DOHH2 (cell line): ENCODE results near the gene LRGUK.

Experiments used
- H3F3A ChIP-seq: fragments of 200-600 bp; sonication (generic), shearing (Covaris generic); 2 replicates; pipeline ENCODE4 v1.6.0; 2016; ENCODE audit warnings: antibody characterized with exemption, mild to moderate bottlenecking; ENCODE audit not compliant: control insufficient read depth, insufficient read depth
- H3K27ac ChIP-seq: fragments of 200-600 bp; sonication (generic); 2 replicates; pipeline ENCODE4 v1.5.1; 2014; ENCODE audit warnings: low read depth, mild to moderate bottlenecking, low read length, moderate library complexity
- H3K27me3 ChIP-seq: fragments of 200-600 bp; sonication (generic); 2 replicates; pipeline ENCODE4 v1.6.1; 2014; ENCODE audit warnings: mild to moderate bottlenecking, low read length, mixed read lengths; ENCODE audit not compliant: control insufficient read depth
- H3K36me3 ChIP-seq: fragments of 200-600 bp; sonication (generic); 2 replicates; pipeline ENCODE4 v1.6.1; 2014; ENCODE audit warnings: mild to moderate bottlenecking, low read length, moderate library complexity, mixed read lengths; ENCODE audit not compliant: control insufficient read depth
- H3K4me1 ChIP-seq: fragments of 200-600 bp; sonication (generic); 2 replicates; pipeline ENCODE4 v1.6.1; 2014; ENCODE audit warnings: mild to moderate bottlenecking, low read length, mixed read lengths; ENCODE audit not compliant: control insufficient read depth
- H3K4me2 ChIP-seq: fragments of 200-600 bp; sonication (generic); 2 replicates; pipeline ENCODE4 v1.6.0; 2014; ENCODE audit warnings: mild to moderate bottlenecking, low read length, moderate library complexity
- H3K4me3 ChIP-seq: fragments of 200-600 bp; sonication (generic); 2 replicates; pipeline ENCODE4 v1.5.1; 2014; ENCODE audit warnings: mild to moderate bottlenecking, low read length, mixed read lengths
- H3K79me2 ChIP-seq: fragments of 200-600 bp; sonication (generic); 2 replicates; pipeline ENCODE4 v1.6.1; 2014; ENCODE audit warnings: mild to moderate bottlenecking, low read length, mixed read lengths; ENCODE audit not compliant: control insufficient read depth
- H3K9me2 ChIP-seq: fragments of 200-600 bp; sonication (generic); replicated peaks from 2 replicates; pipeline ENCODE4 v1.6.1; 2014; ENCODE audit warnings: mild to moderate bottlenecking, low read length, mixed read lengths; ENCODE audit not compliant: control insufficient read depth
- H3K9me3 ChIP-seq: fragments of 200-600 bp; sonication (generic); 2 replicates; pipeline ENCODE4 v1.6.1; 2014; ENCODE audit warnings: antibody characterized with exemption, low read length, mixed read lengths; ENCODE audit not compliant: control insufficient read depth, insufficient read depth
- H4K20me1 ChIP-seq: fragments of 200-600 bp; sonication (generic); 2 replicates; pipeline ENCODE4 v1.6.0; 2014; ENCODE audit warnings: low read depth, mild to moderate bottlenecking, antibody characterized with exemption, low read length, moderate library complexity; ENCODE audit not compliant: control insufficient read depth, insufficient read depth
- EZH2phosphoT487 ChIP-seq: fragments of 200-600 bp; sonication (generic); IDR thresholded peaks from 2 replicates; pipeline ENCODE4 v1.6.1; 2017; ENCODE audit warnings: borderline replicate concordance, mild to moderate bottlenecking, antibody characterized with exemption, low read length, moderate library complexity, mixed read lengths
- TF ChIP-seq, protein P1 (sequence below): fragments of 200-600 bp; sonication (generic); IDR thresholded peaks from one replicate; pipeline ENCODE4 v1.5.1; 2014; ENCODE audit warnings: antibody characterized with exemption, mild to moderate bottlenecking, low read depth, low read length; ENCODE audit not compliant: poor library complexity, severe bottlenecking

The LRGUK gene

DNA sequence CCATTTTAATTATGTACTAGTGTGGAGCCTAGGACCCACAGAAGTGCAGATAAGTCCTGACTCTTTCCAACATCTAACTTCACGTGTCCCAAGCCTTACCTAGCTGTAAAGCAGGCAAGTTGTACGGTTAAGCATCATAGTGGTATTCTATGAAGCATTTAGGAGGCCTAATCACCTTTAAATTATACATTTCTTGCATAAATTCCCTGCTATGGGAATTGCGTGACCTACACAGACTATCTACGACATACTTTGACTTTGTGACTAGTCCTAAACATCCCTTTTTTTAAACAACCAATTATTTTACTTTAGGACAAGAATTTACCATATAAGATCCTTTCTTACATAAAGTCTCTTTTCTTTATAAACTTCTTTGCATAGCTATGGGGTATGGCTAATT lies 37.7 kb upstream of the LRGUK start:
- H4K20me1 ChIP-seq: no peaks in the 10 kb centered on the region
- no peaks in the 10 kb centered on the region for H3K27me3 ChIP-seq
- H3K79me2 ChIP-seq: no peaks in the 10 kb centered on the region
- no peaks in the 10 kb centered on the region for H3K9me2 ChIP-seq
- H3K4me1 ChIP-seq: peaks cover 7% of the 10 kb centered on the region
- H3K4me2 ChIP-seq: no peak overlapping the region
- H3K9me3 ChIP-seq: peaks cover 35% of the 10 kb centered on the region
- no peaks in the 10 kb centered on the region for H3K36me3 ChIP-seq
- no peak for TF ChIP-seq EZH2phosphoT487
- TF ChIP-seq, protein P1, sequence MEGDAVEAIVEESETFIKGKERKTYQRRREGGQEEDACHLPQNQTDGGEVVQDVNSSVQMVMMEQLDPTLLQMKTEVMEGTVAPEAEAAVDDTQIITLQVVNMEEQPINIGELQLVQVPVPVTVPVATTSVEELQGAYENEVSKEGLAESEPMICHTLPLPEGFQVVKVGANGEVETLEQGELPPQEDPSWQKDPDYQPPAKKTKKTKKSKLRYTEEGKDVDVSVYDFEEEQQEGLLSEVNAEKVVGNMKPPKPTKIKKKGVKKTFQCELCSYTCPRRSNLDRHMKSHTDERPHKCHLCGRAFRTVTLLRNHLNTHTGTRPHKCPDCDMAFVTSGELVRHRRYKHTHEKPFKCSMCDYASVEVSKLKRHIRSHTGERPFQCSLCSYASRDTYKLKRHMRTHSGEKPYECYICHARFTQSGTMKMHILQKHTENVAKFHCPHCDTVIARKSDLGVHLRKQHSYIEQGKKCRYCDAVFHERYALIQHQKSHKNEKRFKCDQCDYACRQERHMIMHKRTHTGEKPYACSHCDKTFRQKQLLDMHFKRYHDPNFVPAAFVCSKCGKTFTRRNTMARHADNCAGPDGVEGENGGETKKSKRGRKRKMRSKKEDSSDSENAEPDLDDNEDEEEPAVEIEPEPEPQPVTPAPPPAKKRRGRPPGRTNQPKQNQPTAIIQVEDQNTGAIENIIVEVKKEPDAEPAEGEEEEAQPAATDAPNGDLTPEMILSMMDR: no peak
- no peaks in the 10 kb centered on the region for H3F3A ChIP-seq
- H3K27ac ChIP-seq: no peak overlapping the region
- H3K4me3 ChIP-seq: no peak overlapping the region

DNA sequence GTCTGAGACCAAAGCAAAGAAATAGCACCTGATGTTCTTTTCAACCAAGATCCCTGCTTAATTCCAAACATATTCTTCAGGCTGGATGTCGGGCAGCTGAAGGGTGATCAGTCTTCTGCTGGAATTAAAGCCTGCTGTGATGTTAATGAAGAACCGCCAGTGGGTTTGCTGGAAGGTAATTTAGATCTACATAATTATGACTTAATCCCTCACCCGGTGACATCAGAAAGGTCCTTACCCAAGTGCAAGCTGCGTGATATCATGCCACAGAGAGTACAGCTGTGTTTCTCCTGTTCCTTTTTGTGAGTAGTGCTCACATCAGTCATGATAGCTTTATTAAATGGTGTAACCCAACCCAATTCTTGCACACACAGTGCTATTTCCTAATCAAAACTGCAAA lies 29.1 kb upstream of the LRGUK start:
- TF ChIP-seq EZH2phosphoT487: no peak
- TF ChIP-seq, protein P1: no peak

DNA sequence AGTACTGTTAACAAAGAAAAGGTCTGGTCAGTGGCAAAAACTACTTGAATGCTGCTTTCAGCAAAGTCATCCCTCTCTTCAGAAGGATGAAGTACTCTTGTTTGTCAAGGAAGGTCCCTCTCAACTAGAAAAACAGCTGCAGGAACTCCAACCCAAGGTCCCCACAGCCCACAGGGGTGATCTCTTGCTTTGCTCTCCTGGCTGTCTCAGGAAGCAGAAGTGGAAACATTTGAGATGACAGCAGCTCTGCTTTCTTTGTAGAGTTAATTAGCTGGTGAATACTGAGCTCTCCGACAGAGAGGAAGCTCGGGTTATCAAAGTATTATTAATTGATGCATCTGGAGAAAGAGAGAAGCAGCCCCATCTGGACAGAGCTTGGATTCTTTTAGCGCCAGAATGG lies 25.4 kb upstream of the LRGUK start:
- no peaks in the 10 kb centered on the region for H3K9me3 ChIP-seq
- H3K4me3 ChIP-seq: no peak overlapping the region
- TF ChIP-seq, protein P1: no peak
- no peak for TF ChIP-seq EZH2phosphoT487
- H3K4me1 ChIP-seq: no peaks in the 10 kb centered on the region
- H3K9me2 ChIP-seq: no peaks in the 10 kb centered on the region
- no peaks in the 10 kb centered on the region for H3F3A ChIP-seq
- no peak overlapping the region for H3K27ac ChIP-seq
- H4K20me1 ChIP-seq: no peaks in the 10 kb centered on the region
- H3K79me2 ChIP-seq: no peaks in the 10 kb centered on the region
- no peaks in the 10 kb centered on the region for H3K36me3 ChIP-seq
- H3K4me2 ChIP-seq: no peak overlapping the region
- H3K27me3 ChIP-seq: no peaks in the 10 kb centered on the region

More for the DNA sequence above, 29.1 kb upstream of the LRGUK start:
- Histone ChIP-seq H3K9me3 (no peaks in the 10 kb centered on the region), H3K4me1 (no peaks in the 10 kb centered on the region), H3K4me2 (no peak overlapping the region), H3K27me3 (no peaks in the 10 kb centered on the region), H3K79me2 (no peaks in the 10 kb centered on the region), H4K20me1 (no peaks in the 10 kb centered on the region), H3K27ac (no peak overlapping the region), H3K36me3 (no peaks in the 10 kb centered on the region), H3K9me2 (no peaks in the 10 kb centered on the region), H3K4me3 (no peak overlapping the region), H3F3A (no peaks in the 10 kb centered on the region)

DNA sequence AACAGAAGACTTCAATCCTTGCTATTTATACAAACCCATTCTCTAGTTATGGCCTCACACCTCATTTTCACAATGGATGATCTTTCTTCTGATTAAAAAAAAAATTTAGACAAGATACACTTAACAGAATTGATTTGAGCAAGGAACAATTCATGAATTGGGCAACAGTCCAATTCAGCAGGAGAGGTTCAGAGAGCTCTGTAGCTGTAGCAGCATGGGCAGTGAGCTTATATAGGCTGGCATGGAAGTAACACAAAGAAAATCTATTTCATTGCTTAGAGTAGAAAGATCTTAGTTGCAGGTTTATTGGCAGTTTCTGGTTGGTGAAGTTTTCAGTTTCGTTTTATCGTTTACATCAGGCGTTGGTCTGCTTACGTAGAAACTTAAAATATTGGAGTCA lies 23.0 kb upstream of the LRGUK start:
- Histone ChIP-seq H3K4me3 (no peak overlapping the region), H3K27me3 (no peaks in the 10 kb centered on the region), H3K36me3 (no peaks in the 10 kb centered on the region), H3K27ac (no peak overlapping the region), H3K79me2 (no peaks in the 10 kb centered on the region), H3K9me3 (no peaks in the 10 kb centered on the region), H3K4me1 (no peaks in the 10 kb centered on the region), H3K9me2 (no peaks in the 10 kb centered on the region), H3F3A (no peaks in the 10 kb centered on the region), H3K4me2 (no peak overlapping the region), H4K20me1 (no peaks in the 10 kb centered on the region)
- TF ChIP-seq, protein P1: no peak
- TF ChIP-seq EZH2phosphoT487: no peak
